HepG2 (cell line): ENCODE results near the gene BTF3L4. TPM values are rescaled to one million over a fixed set of nuclear protein-coding genes. Genes with fewer than 3 reads are reported as not detected.
A peak's percentile ranks its signal among the peaks of the same experiment; 100 is the strongest.

Experiments
- HDAC2 ChIP-seq: sonication (generic); formaldehyde crosslinking; IDR thresholded peaks from 2 replicates; pipeline ENCODE4 v1.4.0; 2020; ENCODE audit warnings: missing genetic modification reagents
- NFAT5 ChIP-seq: sonication (generic); formaldehyde crosslinking; IDR thresholded peaks from 2 replicates; pipeline ENCODE4 v1.4.0; 2020; ENCODE audit warnings: missing genetic modification reagents
- NR2C2 ChIP-seq: sonication (generic); formaldehyde crosslinking; IDR thresholded peaks from 2 replicates; pipeline ENCODE4 v1.4.0; 2020; ENCODE audit warnings: missing genetic modification reagents, mild to moderate bottlenecking, moderate library complexity, borderline replicate concordance
- TBL1XR1 ChIP-seq: fragments of 150-350 bp; IDR thresholded peaks from 2 replicates; pipeline ENCODE4 v1.6.1; 2014; ENCODE audit warnings: borderline replicate concordance, low read length; ENCODE audit not compliant: partially characterized antibody
- TSC22D2 ChIP-seq: sonication (generic); formaldehyde crosslinking; IDR thresholded peaks from 2 replicates; pipeline ENCODE4 v1.5.1; 2020; ENCODE audit warnings: missing genetic modification reagents, mild to moderate bottlenecking, borderline replicate concordance
- ZNF136 ChIP-seq: sonication (generic); formaldehyde crosslinking; IDR thresholded peaks from 2 replicates; pipeline ENCODE4 v1.8.1; 2022; ENCODE audit warnings: low read depth, mild to moderate bottlenecking, moderate library complexity, missing genetic modification reagents
- ZNF280B ChIP-seq: sonication (generic); formaldehyde crosslinking; IDR thresholded peaks from 2 replicates; pipeline ENCODE4 v1.5.0; 2020; ENCODE audit warnings: missing genetic modification reagents, mild to moderate bottlenecking, borderline replicate concordance
- ZNF34 ChIP-seq: sonication (generic); formaldehyde crosslinking; IDR thresholded peaks from 2 replicates; pipeline ENCODE4 v1.4.0; 2020; ENCODE audit warnings: mild to moderate bottlenecking, missing genetic modification reagents, borderline replicate concordance
- ZNF724P ChIP-seq: sonication (generic); formaldehyde crosslinking; IDR thresholded peaks from 2 replicates; pipeline ENCODE4 v1.8.0; 2022; ENCODE audit warnings: missing genetic modification reagents, borderline replicate concordance
- ZSCAN5A ChIP-seq: sonication (generic); formaldehyde crosslinking; IDR thresholded peaks from 2 replicates; pipeline ENCODE4 v1.8.0; 2022; ENCODE audit warnings: mild to moderate bottlenecking, missing genetic modification reagents, borderline replicate concordance
- polyA plus RNA-seq, 8 experiments: library from polyadenylated mRNA; depleted of rRNA in 3 of 8; stranded (reverse) in 7 of 8; unstranded in 1 of 8; fragments of >200 nt; fragmentation: Illumina TruSeq in 4 of 8; extraction: Trizol in 4 of 8; gene quantifications; 2 replicates each; pipeline versions ENCODE4 v1.2.1 to v1.2.3, GENCODE V29; 2011 to 2016; ENCODE audit warnings: low read depth in 4 of 8, missing spikeins in 1 of 8, mixed read lengths in 1 of 8; ENCODE audit not compliant: insufficient read depth in 1 of 8
- total RNA-seq, 5 experiments: library from RNA; depleted of rRNA; stranded (reverse); fragments of >200 nt; fragmentation: Illumina TruSeq; extraction: Trizol; gene quantifications; 2 replicates each; pipeline ENCODE4 v1.2.3, GENCODE V29; 2016; ENCODE audit warnings: low read depth in 1 of 5
- TF ChIP-seq, protein P1 (sequence below): sonication (generic); formaldehyde crosslinking; IDR thresholded peaks from one replicate; pipeline ENCODE4 v1.5.1; 2020; ENCODE audit warnings: mild to moderate bottlenecking, missing genetic modification reagents; ENCODE audit errors: not compliant biosample characterization

The BTF3L4 gene
- total and polyA plus RNA-seq, 2 of the 13 experiments (the other 11 are each of a cell fraction or from before 2014, with no cell fraction given) = 59.0 to 74.3 TPM

DNA sequence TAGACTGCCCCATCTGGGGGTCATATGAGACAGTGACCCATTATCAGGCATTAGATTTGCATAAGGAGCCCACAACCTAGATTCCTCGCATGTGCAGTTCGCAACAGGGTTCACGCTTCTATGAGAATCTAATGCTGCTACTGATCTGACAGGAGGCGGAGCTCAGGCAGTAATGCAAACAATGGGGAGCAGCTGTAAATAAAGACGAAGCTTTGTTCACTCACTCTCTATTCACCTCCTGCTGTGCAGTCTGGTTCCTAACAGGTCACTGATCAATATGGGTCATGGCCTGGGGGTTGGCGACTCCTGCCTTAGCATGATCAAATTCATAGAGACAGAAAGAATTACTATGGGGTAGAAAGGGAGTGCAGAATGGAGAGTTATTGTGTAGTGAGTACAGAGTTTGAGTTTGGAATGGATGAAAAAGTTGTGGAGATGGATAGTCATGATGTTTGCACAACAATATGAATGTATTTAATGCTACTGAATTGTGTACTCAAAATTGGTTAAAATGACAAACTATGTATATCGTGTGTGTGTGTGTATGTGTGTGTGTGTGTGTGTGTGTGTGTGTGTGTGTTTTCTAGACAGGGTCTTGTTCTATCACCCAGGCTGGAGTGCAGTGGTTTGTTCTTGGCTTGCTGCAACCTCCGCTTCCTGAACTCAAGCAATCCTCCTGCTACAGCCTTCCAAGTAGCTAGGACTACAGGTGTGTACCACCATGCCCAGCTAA lies 42.2 kb downstream of the BTF3L4 start (continued):
- TF ChIP-seq NFAT5 (CRISPR knock-in tag) (no peak), ZSCAN5A (CRISPR knock-in tag) (no peak), TBL1XR1 (no peak), ZNF724P (CRISPR knock-in tag) (no peak), ZNF136 (CRISPR knock-in tag) (no peak), ZNF280B (CRISPR knock-in tag) (no peak), TSC22D2 (no peak), NR2C2 (CRISPR knock-in tag) (peak; percentile 65; the same call in 1 of the 2 replicates), ZNF34 (CRISPR knock-in tag) (no peak), HDAC2 (peak; percentile 83)
- TF ChIP-seq, protein P1, sequence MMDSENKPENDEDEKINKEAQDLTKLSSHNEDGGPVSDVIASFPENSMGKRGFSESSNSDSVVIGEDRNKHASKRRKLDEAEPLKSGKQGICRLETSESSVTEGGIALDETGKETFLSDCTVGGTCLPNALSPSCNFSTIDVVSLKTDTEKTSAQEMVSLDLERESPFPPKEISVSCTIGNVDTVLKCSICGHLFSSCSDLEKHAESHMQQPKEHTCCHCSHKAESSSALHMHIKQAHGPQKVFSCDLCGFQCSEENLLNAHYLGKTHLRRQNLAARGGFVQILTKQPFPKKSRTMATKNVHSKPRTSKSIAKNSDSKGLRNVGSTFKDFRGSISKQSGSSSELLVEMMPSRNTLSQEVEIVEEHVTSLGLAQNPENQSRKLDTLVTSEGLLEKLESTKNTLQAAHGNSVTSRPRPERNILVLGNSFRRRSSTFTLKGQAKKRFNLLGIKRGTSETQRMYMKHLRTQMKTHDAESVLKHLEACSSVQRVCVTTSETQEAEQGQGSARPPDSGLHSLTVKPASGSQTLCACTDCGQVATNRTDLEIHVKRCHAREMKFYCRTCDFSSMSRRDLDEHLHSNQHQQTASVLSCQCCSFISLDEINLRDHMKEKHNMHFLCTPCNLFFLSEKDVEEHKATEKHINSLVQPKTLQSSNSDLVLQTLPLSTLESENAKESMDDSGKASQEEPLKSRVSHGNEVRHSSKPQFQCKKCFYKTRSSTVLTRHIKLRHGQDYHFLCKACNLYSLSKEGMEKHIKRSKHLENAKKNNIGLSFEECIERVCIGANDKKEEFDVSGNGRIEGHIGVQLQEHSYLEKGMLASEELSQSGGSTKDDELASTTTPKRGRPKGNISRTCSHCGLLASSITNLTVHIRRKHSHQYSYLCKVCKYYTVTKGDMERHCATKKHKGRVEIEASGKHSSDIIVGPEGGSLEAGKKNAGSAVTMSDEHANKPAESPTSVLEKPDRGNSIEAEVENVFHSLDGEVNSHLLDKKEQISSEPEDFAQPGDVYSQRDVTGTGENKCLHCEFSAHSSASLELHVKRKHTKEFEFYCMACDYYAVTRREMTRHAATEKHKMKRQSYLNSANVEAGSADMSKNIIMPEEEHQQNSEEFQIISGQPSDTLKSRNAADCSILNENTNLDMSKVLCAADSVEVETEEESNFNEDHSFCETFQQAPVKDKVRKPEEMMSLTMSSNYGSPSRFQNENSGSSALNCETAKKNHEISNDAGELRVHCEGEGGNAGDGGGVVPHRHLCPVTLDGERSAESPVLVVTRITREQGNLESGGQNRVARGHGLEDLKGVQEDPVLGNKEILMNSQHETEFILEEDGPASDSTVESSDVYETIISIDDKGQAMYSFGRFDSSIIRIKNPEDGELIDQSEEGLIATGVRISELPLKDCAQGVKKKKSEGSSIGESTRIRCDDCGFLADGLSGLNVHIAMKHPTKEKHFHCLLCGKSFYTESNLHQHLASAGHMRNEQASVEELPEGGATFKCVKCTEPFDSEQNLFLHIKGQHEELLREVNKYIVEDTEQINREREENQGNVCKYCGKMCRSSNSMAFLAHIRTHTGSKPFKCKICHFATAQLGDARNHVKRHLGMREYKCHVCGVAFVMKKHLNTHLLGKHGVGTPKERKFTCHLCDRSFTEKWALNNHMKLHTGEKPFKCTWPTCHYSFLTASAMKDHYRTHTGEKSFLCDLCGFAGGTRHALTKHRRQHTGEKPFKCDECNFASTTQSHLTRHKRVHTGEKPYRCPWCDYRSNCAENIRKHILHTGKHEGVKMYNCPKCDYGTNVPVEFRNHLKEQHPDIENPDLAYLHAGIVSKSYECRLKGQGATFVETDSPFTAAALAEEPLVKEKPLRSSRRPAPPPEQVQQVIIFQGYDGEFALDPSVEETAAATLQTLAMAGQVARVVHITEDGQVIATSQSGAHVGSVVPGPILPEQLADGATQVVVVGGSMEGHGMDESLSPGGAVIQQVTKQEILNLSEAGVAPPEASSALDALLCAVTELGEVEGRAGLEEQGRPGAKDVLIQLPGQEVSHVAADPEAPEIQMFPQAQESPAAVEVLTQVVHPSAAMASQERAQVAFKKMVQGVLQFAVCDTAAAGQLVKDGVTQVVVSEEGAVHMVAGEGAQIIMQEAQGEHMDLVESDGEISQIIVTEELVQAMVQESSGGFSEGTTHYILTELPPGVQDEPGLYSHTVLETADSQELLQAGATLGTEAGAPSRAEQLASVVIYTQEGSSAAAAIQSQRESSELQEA (CRISPR knock-in tag) = no peak
